Gastroesophageal sphincter (tissue), 3 donors: ENCODE measurements around the gene NBPF4.

Source experiments
- CTCF ChIP-seq, 4 experiments: fragments of 200-600 bp in 2 of 4; fragments of 450-650 bp in 2 of 4; sonication (generic) in 1 of 4; IDR thresholded peaks; one replicate each; pipeline ENCODE4 v1.5.1; 2017 to 2019; ENCODE audit warnings: antibody characterized with exemption in 4 of 4, mild to moderate bottlenecking in 2 of 4, moderate library complexity in 2 of 4
- EP300 ChIP-seq: sonication (generic); formaldehyde crosslinking; IDR thresholded peaks from one replicate; pipeline ENCODE4 v1.6.1; 2017; ENCODE audit warnings: antibody characterized with exemption, mild to moderate bottlenecking
- POLR2A ChIP-seq, 2 donors: fragments of 450-650 bp; IDR thresholded peaks; one replicate each; pipeline ENCODE4 v1.6.1; 2017; ENCODE audit warnings: antibody characterized with exemption in 2 of 2, mild to moderate bottlenecking in 2 of 2, moderate library complexity in 1 of 2

- TF ChIP-seq CTCF (IDR thresholded peaks at IDR 0.05) (no peak), POLR2A (IDR thresholded peaks at IDR 0.05) (no peak), EP300 (no peak)
These were observed 51.3 kb downstream of the NBPF4 start for GRCh38 chr1:108192581-108192980.
